Measurements from ENCODE around the gene PTPRF.
"Not testable (repeated sequence)": the region's sequence is repeated elsewhere in the genome, so short reads cannot be mapped to it uniquely, and the experiment has no call there.

PTPRF gene

GRCh38 chr1:43492826-43493225 lies 37.9 kb upstream of the PTPRF start:
- TF ChIP-seq, protein P1, sequence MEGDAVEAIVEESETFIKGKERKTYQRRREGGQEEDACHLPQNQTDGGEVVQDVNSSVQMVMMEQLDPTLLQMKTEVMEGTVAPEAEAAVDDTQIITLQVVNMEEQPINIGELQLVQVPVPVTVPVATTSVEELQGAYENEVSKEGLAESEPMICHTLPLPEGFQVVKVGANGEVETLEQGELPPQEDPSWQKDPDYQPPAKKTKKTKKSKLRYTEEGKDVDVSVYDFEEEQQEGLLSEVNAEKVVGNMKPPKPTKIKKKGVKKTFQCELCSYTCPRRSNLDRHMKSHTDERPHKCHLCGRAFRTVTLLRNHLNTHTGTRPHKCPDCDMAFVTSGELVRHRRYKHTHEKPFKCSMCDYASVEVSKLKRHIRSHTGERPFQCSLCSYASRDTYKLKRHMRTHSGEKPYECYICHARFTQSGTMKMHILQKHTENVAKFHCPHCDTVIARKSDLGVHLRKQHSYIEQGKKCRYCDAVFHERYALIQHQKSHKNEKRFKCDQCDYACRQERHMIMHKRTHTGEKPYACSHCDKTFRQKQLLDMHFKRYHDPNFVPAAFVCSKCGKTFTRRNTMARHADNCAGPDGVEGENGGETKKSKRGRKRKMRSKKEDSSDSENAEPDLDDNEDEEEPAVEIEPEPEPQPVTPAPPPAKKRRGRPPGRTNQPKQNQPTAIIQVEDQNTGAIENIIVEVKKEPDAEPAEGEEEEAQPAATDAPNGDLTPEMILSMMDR (IDR thresholded peaks at IDR 0.05; ENCODE audit: low read depth, low read length) = no peak
- no peak for TF ChIP-seq MYC (IDR thresholded peaks at IDR 0.05; ENCODE audit: low read depth, low read length)
- DNase-seq (ENCODE audit: low read depth) = no peak
- H3K4me3 ChIP-seq (ENCODE audit: low read depth, low read length) = no peak overlapping the region

- TF ChIP-seq, protein P2, sequence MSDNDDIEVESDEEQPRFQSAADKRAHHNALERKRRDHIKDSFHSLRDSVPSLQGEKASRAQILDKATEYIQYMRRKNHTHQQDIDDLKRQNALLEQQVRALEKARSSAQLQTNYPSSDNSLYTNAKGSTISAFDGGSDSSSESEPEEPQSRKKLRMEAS (IDR thresholded peaks at IDR 0.05; ENCODE audit: low read depth, low read length) = no peak
- TF ChIP-seq, protein P1 (IDR thresholded peaks at IDR 0.05; ENCODE audit: low read depth, low read length) = no peak
- TF ChIP-seq POLR2A (IDR thresholded peaks at IDR 0.05; ENCODE audit: extremely low read depth, insufficient read length) (no peak), MYC (IDR thresholded peaks at IDR 0.05; ENCODE audit: low read depth, low read length) (no peak)
- H3K4me3 ChIP-seq (ENCODE audit: low read depth, low read length) = no peak overlapping the region
- DNase-seq (ENCODE audit: low read depth) = no peak
Measured at GRCh38 chr1:43493661-43494450, 36.8 kb upstream of the PTPRF start.

GRCh38 chr1:43495204-43495603 lies 35.5 kb upstream of the PTPRF start:
- TF ChIP-seq, protein P1 (IDR thresholded peaks at IDR 0.05; ENCODE audit: low read depth, low read length) = no peak
- TF ChIP-seq, protein P2 (IDR thresholded peaks at IDR 0.05; ENCODE audit: low read depth, low read length) = no peak
- TF ChIP-seq POLR2A (IDR thresholded peaks at IDR 0.05; ENCODE audit: extremely low read depth, insufficient read length) = no peak
- no peak for TF ChIP-seq MYC (IDR thresholded peaks at IDR 0.05; ENCODE audit: low read depth, low read length)
- no peak for DNase-seq (ENCODE audit: low read depth)

DNA sequence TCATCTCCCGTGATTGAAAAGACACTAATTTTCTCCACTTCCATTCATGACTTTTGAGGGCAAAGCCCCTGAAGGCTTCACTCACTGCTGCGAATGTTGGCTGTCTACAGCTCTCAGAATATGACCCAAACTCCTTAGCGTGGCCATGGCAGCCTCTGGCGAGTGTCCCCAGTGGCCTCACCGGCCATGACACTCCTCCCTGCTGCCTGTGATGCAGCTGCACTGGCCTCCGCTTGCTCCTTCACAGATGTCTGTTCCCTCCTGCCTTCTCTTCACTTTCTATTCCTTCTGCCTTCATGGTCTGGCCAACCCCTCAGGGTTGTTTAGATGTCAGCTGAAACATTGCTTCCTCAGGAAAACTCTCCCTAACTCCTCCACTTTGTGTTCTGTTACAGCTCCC lies 30.8 kb upstream of the PTPRF start:
- TF ChIP-seq, protein P2 (IDR thresholded peaks at IDR 0.05; ENCODE audit: low read depth, low read length) = no peak
- TF ChIP-seq MYC (IDR thresholded peaks at IDR 0.05; ENCODE audit: low read depth, low read length) (no peak), POLR2A (IDR thresholded peaks at IDR 0.05; ENCODE audit: extremely low read depth, insufficient read length) (no peak)
- TF ChIP-seq, protein P1 (IDR thresholded peaks at IDR 0.05; ENCODE audit: low read depth, low read length) = no peak
- DNase-seq (ENCODE audit: low read depth) = no peak
- no peak overlapping the region for H3K4me3 ChIP-seq (ENCODE audit: low read depth, low read length)

More at GRCh38 chr1:43495204-43495603, 35.5 kb upstream of the PTPRF start:
- H3K4me3 ChIP-seq (ENCODE audit: low read depth, low read length) = no peak overlapping the region

- H3K4me3 ChIP-seq (ENCODE audit: low read depth, low read length); DNase-seq (ENCODE audit: low read depth): not testable (repeated sequence)
Measured at GRCh38 chr1:43501806-43502205, 28.9 kb upstream of the PTPRF start.

DNA sequence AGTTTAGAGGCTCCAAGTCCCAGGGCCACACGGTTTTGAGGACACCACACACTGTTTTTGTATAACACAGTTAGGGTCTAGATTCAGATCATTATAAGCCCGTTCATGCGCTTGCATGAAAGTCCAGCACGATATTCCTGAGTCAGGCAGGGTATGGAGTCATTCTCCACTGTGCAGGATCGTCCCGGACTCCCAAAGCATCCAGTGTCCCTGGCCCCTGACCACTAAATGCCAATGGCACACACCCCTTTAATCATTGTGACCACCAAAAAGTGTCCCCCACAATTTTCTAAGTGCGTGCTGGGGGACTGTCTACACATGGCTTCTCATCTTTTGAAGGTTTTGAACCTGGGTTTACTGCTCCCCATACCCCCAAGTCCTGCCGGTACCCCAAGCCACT lies 27.1 kb upstream of the PTPRF start:
- no peak overlapping the region for H3K4me3 ChIP-seq (ENCODE audit: low read depth, low read length)
- no peak for DNase-seq (ENCODE audit: low read depth)
- TF ChIP-seq, protein P2 (IDR thresholded peaks at IDR 0.05; ENCODE audit: low read depth, low read length) = no peak
- no peak for TF ChIP-seq POLR2A (IDR thresholded peaks at IDR 0.05; ENCODE audit: extremely low read depth, insufficient read length)
- TF ChIP-seq, protein P1 (IDR thresholded peaks at IDR 0.05; ENCODE audit: low read depth, low read length) = no peak
- TF ChIP-seq MYC (IDR thresholded peaks at IDR 0.05; ENCODE audit: low read depth, low read length) = no peak
